Sigmoid colon (tissue), 4 donors: Measurements from ENCODE around the gene PLCH1.

ENCODE experiments used
- CTCF ChIP-seq, 4 experiments: fragments of 450-650 bp in 3 of 4; fragments of 200-600 bp in 1 of 4; IDR thresholded peaks; one replicate each; pipeline ENCODE4 v1.5.1; 2016 to 2019; ENCODE audit warnings: antibody characterized with exemption in 4 of 4, mild to moderate bottlenecking in 3 of 4, moderate library complexity in 2 of 4
- EP300 ChIP-seq, 4 donors: sonication (generic); formaldehyde crosslinking; IDR thresholded peaks; one replicate each; pipeline ENCODE4 v1.6.1; 2017; ENCODE audit warnings: antibody characterized with exemption in 4 of 4
- POLR2A ChIP-seq, 2 donors: fragments of 450-650 bp; IDR thresholded peaks; one replicate each; pipeline ENCODE4 v1.6.1; 2016; ENCODE audit warnings: antibody characterized with exemption in 2 of 2, mild to moderate bottlenecking in 2 of 2, moderate library complexity in 2 of 2
- POLR2AphosphoS5 ChIP-seq, 4 donors: sonication (generic); formaldehyde crosslinking; IDR thresholded peaks; one replicate each; pipeline ENCODE4 v1.6.1; 2017; ENCODE audit warnings: antibody characterized with exemption in 4 of 4

DNA sequence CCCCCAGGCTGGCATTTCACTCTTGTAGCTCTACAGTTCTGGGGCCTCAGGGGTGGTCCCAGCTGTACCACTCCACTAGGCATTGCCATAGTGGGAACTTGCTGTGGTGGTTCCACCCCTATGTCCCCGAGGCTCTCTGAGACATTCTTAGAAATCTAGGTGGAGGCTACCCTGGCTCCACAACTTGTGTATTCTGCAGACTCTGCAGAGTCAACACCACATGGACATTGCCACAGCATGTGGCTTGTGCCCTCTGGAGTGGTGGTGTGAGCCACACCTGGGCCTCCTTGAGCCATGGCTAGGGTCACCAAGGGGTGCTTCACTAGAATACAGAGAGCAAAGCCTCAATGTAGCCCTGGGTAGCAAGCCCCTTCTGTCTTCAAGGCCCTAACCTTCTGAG lies 397.0 kb downstream of the PLCH1 start:
- TF ChIP-seq POLR2AphosphoS5 (IDR thresholded peaks at IDR 0.05): no peak
- TF ChIP-seq CTCF (IDR thresholded peaks at IDR 0.05): no peak
- no peak for TF ChIP-seq POLR2A (IDR thresholded peaks at IDR 0.05)
- TF ChIP-seq EP300 (IDR thresholded peaks at IDR 0.05): no peak
